ENCODE data around the gene PDE4D. TPM values are rescaled to one million over a fixed set of nuclear protein-coding genes. Genes with fewer than 3 reads are reported as not detected.

Gene PDE4D
- total RNA-seq, 1 experiment from 2014 or later = 6.5 TPM

- Histone ChIP-seq H3K36me3 (ENCODE audit: insufficient read depth, low read length, poor library complexity, severe bottlenecking) (no peaks in the 10 kb centered on the region), H3K27me3 (replicated peaks; ENCODE audit: insufficient read depth, low read depth, low read length, poor library complexity) (no peaks in the 10 kb centered on the region), H3K27ac (ENCODE audit: low read depth, low read length, poor library complexity, severe bottlenecking) (no peak overlapping the region), H3K4me1 (ENCODE audit: insufficient read depth, low read length, poor library complexity, severe bottlenecking) (no peaks in the 10 kb centered on the region), H3K9me3 (ENCODE audit: low read depth, low read length, poor library complexity, severe bottlenecking) (no peaks in the 10 kb centered on the region), H3K4me3 (ENCODE audit: low read depth, low read length, poor library complexity, severe bottlenecking) (no peak overlapping the region)
- intact Hi-C loops (cut with micrococcal nuclease; ENCODE audit: unreplicated experiment) = no loop called here
- TF ChIP-seq CTCF (conservative IDR thresholded peaks at IDR 0.05; ENCODE audit: low read depth, low read length) = no peak
- TF ChIP-seq EZH2 (IDR thresholded peaks at IDR 0.05; ENCODE audit: borderline replicate concordance, low read depth, low read length, poor library complexity, severe bottlenecking) = no peak
- CTCF ChIA-PET = no interaction called here
- no TSS peak for BruUV-seq (replicated peaks)
- no peak for DNase-seq (ENCODE audit: low spot score)
- POLR2A ChIA-PET (ENCODE audit: low non-redundant PET) = no interaction called here
Measured at GRCh38 chr5:59462956-59463355, 430.6 kb downstream of the PDE4D start.

GRCh38 chr5:59460368-59461153, 433.0 kb downstream of the PDE4D start:
- intact Hi-C loops (cut with micrococcal nuclease; ENCODE audit: unreplicated experiment) = no loop called here
- no TSS peak for BruUV-seq (replicated peaks)
- CTCF ChIA-PET = no interaction called here

GRCh38 chr5:59458966-59459729, 434.4 kb downstream of the PDE4D start:
- no peaks in the 10 kb centered on the region for H3K27me3 ChIP-seq (replicated peaks; ENCODE audit: insufficient read depth, low read depth, low read length, poor library complexity)
- no peak overlapping the region for H3K4me3 ChIP-seq (ENCODE audit: low read depth, low read length, poor library complexity, severe bottlenecking)
- no peak for DNase-seq (ENCODE audit: low spot score)
- no peak overlapping the region for H3K27ac ChIP-seq (ENCODE audit: low read depth, low read length, poor library complexity, severe bottlenecking)
- H3K9me3 ChIP-seq (ENCODE audit: low read depth, low read length, poor library complexity, severe bottlenecking) = no peaks in the 10 kb centered on the region
- no peaks in the 10 kb centered on the region for H3K36me3 ChIP-seq (ENCODE audit: insufficient read depth, low read length, poor library complexity, severe bottlenecking)
- BruUV-seq (replicated peaks) = no TSS peak
- CTCF ChIA-PET = no interaction called here
- no peaks in the 10 kb centered on the region for H3K4me1 ChIP-seq (ENCODE audit: insufficient read depth, low read length, poor library complexity, severe bottlenecking)
- intact Hi-C loops (cut with micrococcal nuclease; ENCODE audit: unreplicated experiment) = no loop called here
- POLR2A ChIA-PET (ENCODE audit: low non-redundant PET) = no interaction called here
- no peak for TF ChIP-seq CTCF (conservative IDR thresholded peaks at IDR 0.05; ENCODE audit: low read depth, low read length)
- TF ChIP-seq EZH2 (IDR thresholded peaks at IDR 0.05; ENCODE audit: borderline replicate concordance, low read depth, low read length, poor library complexity, severe bottlenecking) = no peak

More at GRCh38 chr5:59460368-59461153, 433.0 kb downstream of the PDE4D start:
- no peaks in the 10 kb centered on the region for H3K9me3 ChIP-seq (ENCODE audit: low read depth, low read length, poor library complexity, severe bottlenecking)
- no peaks in the 10 kb centered on the region for H3K36me3 ChIP-seq (ENCODE audit: insufficient read depth, low read length, poor library complexity, severe bottlenecking)
- POLR2A ChIA-PET (ENCODE audit: low non-redundant PET) = no interaction called here
- TF ChIP-seq EZH2 (IDR thresholded peaks at IDR 0.05; ENCODE audit: borderline replicate concordance, low read depth, low read length, poor library complexity, severe bottlenecking) (no peak), CTCF (conservative IDR thresholded peaks at IDR 0.05; ENCODE audit: low read depth, low read length) (no peak)
- H3K27me3 ChIP-seq (replicated peaks; ENCODE audit: insufficient read depth, low read depth, low read length, poor library complexity) = no peaks in the 10 kb centered on the region
- no peak overlapping the region for H3K27ac ChIP-seq (ENCODE audit: low read depth, low read length, poor library complexity, severe bottlenecking)
- no peak for DNase-seq (ENCODE audit: low spot score)
- no peaks in the 10 kb centered on the region for H3K4me1 ChIP-seq (ENCODE audit: insufficient read depth, low read length, poor library complexity, severe bottlenecking)
- no peak overlapping the region for H3K4me3 ChIP-seq (ENCODE audit: low read depth, low read length, poor library complexity, severe bottlenecking)
